T47D (cell line): Measurements from ENCODE around the gene BCL11A.

ENCODE experiments used
- DNase-seq, 2 experiments: peaks; one replicate each; pipeline versions ENCODE4 v3.0.0 to v3.0.0-alpha.2; 2011 to 2012; ENCODE audit warnings: low read depth in 1 of 2, low spot score in 1 of 2
- JUND ChIP-seq: IDR thresholded peaks from 2 replicates; pipeline ENCODE4 v1.6.1; 2012; ENCODE audit warnings: low read depth
- in situ Hi-C: cut with HindIII; loops from 2 replicates; pipeline ENCODE4 v1.10.0; 2016; ENCODE audit warnings: low sequenced_read_pairs, low pct_unique_long_range_greater_than_20kb

Gene BCL11A

GRCh38 chr2:60534052-60534685, 19.3 kb downstream of the BCL11A start:
- no peak for DNase-seq
- no peak for TF ChIP-seq JUND
- in situ Hi-C loops, result no loop called here

- DNase-seq, result no peak
- in situ Hi-C loops, result no loop called here
- TF ChIP-seq JUND, result no peak
These were observed 20.1 kb downstream of the BCL11A start for GRCh38 chr2:60533101-60534051.

GRCh38 chr2:60532421-60532820, 21.0 kb downstream of the BCL11A start:
- in situ Hi-C loops, result no loop called here
- DNase-seq, result no peak
- no peak for TF ChIP-seq JUND

GRCh38 chr2:60531701-60532133, 21.7 kb downstream of the BCL11A start:
- no peak for TF ChIP-seq JUND
- in situ Hi-C loops, result no loop called here
- DNase-seq, result no peak

- no peak for DNase-seq
- no peak for TF ChIP-seq JUND
- in situ Hi-C loops, result no loop called here
These were observed 22.7 kb downstream of the BCL11A start for GRCh38 chr2:60530660-60531281.

GRCh38 chr2:60529785-60530627, 23.4 kb downstream of the BCL11A start:
- no peak for TF ChIP-seq JUND
- in situ Hi-C loops, result no loop called here
- DNase-seq, result no peak

- in situ Hi-C loops, result no loop called here
- TF ChIP-seq JUND, result no peak
- DNase-seq, result no peak
These were observed 24.2 kb downstream of the BCL11A start for GRCh38 chr2:60529136-60529784.

- TF ChIP-seq JUND, result no peak
- DNase-seq, result no peak
- in situ Hi-C loops, result no loop called here
These were observed 25.0 kb downstream of the BCL11A start for GRCh38 chr2:60528281-60529020.

GRCh38 chr2:60527762-60528161, 25.7 kb downstream of the BCL11A start:
- no peak for TF ChIP-seq JUND
- in situ Hi-C loops, result no loop called here
- DNase-seq, result no peak

- DNase-seq, result no peak
- TF ChIP-seq JUND, result no peak
- in situ Hi-C loops, result no loop called here
These were observed 26.8 kb downstream of the BCL11A start for GRCh38 chr2:60526623-60527022.

- TF ChIP-seq JUND, result no peak
- in situ Hi-C loops, result no loop called here
- no peak for DNase-seq
These were observed 27.6 kb downstream of the BCL11A start for GRCh38 chr2:60525899-60526298.
